MM.1S (cell line): ENCODE measurements around the gene AMBRA1.

Experiments
- CTCF ChIP-seq: fragments of 300-600 bp; sonication (generic); IDR thresholded peaks from 2 replicates; pipeline ENCODE4 v1.5.1; 2016; ENCODE audit warnings: antibody characterized with exemption, low read length, mixed read lengths
- EZH2 ChIP-seq: fragments of 300-600 bp; sonication (generic); optimal IDR thresholded peaks from 2 replicates; pipeline ENCODE3; 2017; ENCODE audit warnings: low read depth, mild to moderate bottlenecking, antibody characterized with exemption, low read length, mixed read lengths
- EZH2phosphoT487 ChIP-seq: fragments of 300-600 bp; sonication (generic); IDR thresholded peaks from 2 replicates; pipeline ENCODE4 v1.6.1; 2018; ENCODE audit warnings: antibody characterized with exemption, low read length

GRCh38 chr11:46499821-46500220, 94.0 kb downstream of the AMBRA1 start:
- no peak for TF ChIP-seq EZH2
- no peak for TF ChIP-seq EZH2phosphoT487
- TF ChIP-seq CTCF: no peak
